ENCODE data around the gene TADA2A.

DNA sequence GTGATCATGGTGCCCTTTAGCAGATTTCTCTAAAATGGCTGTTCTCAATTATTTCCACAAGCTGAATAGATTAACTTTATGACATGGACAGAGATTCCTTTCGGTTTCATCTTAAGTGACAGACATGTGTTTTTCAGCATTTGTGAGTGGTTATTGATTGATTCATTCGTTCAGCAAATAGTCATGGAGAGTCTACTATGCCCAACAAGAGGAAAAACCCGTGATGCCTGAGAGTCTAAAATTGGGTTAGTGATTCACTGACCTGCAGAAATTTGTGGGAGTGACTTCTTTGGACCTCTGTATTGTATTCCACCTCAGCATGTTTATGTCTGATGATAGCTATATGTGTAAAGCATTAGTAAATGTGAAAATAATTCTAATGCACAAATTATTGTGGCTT is 55.0 kb downstream of the TADA2A start:
- TF ChIP-seq, protein P1, sequence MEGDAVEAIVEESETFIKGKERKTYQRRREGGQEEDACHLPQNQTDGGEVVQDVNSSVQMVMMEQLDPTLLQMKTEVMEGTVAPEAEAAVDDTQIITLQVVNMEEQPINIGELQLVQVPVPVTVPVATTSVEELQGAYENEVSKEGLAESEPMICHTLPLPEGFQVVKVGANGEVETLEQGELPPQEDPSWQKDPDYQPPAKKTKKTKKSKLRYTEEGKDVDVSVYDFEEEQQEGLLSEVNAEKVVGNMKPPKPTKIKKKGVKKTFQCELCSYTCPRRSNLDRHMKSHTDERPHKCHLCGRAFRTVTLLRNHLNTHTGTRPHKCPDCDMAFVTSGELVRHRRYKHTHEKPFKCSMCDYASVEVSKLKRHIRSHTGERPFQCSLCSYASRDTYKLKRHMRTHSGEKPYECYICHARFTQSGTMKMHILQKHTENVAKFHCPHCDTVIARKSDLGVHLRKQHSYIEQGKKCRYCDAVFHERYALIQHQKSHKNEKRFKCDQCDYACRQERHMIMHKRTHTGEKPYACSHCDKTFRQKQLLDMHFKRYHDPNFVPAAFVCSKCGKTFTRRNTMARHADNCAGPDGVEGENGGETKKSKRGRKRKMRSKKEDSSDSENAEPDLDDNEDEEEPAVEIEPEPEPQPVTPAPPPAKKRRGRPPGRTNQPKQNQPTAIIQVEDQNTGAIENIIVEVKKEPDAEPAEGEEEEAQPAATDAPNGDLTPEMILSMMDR (conservative IDR thresholded peaks at IDR 0.05 in 1 of 2, IDR thresholded peaks at IDR 0.05 in 1 of 2; ENCODE audit: extremely low read depth in 1 of 2, insufficient read depth in 1 of 2, low read depth in 1 of 2, low read length in 2 of 2), result no peak
- no peak for TF ChIP-seq EZH2 (IDR thresholded peaks at IDR 0.05; ENCODE audit: borderline replicate concordance, low read length)

All from mammary epithelial cell (primary cell).